ENCODE measurements around the gene CEP112.

DNA sequence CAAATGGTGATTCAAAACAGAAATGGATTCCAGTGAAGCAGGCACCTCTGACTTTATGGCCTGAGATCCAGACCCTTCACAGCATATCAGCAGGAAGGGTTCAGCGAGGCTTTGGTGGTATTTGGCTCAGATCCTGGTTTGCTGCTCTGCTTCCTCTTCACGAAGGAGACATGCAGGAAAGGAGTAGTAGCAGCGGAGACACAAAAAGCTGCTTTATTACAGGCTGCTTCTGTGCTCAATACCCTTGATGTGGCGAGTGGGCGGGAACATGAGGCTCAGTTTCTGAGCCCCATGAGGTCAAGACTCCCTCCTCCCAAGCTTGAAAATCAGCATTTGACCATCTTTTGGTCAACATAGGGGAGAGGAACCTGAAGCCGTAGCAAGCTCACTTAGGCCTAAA, 417.1 kb downstream of the CEP112 start:
- TF ChIP-seq BHLHE40 (IDR thresholded peaks at IDR 0.05; ENCODE audit: borderline replicate concordance) (no peak), SP1 (IDR thresholded peaks at IDR 0.05) (no peak)

Measured in HEK293T (cell line).